MCF 10A (cell line): ENCODE measurements around the gene HCN4. TPM values are rescaled to one million over a fixed set of nuclear protein-coding genes. Genes with fewer than 3 reads are reported as not detected.

Source experiments
- BruUV-seq: library from RNA; stranded (reverse); fragments of 400-500 nt; replicated peaks from 2 replicates; lab custom pipeline; 2021; lab: Mats Ljungman, UMichigan
- CTCF ChIA-PET: fragments of 300-600 bp; sonication (Branson Sonifier 250); formaldehyde crosslinking; extraction: SDS; loops from one replicate; lab custom pipeline; 2021; ENCODE audit warnings: antibody characterized with exemption, inconsistent platforms; lab: Yijun Ruan, JAX
- POLR2A ChIA-PET: fragments of 300-600, 350-650 bp; sonication (Branson Sonifier 250); formaldehyde crosslinking; extraction: SDS; loops from one replicate; lab custom pipeline; 2020; ENCODE audit warnings: antibody characterized with exemption, inconsistent platforms; lab: Yijun Ruan, JAX
- DNase-seq: peaks from one replicate; pipeline ENCODE4 v3.0.0-alpha.2; 2018; ENCODE audit not compliant: unreplicated experiment
- H3K27ac Mint-ChIP-seq: one replicate; pipeline ENCODE4 v1.8.0; 2022; ENCODE audit warnings: mild to moderate bottlenecking, low read depth, mixed read lengths; ENCODE audit not compliant: unreplicated experiment
- H3K27me3 Mint-ChIP-seq: one replicate; pipeline ENCODE4 v1.8.0; 2022; ENCODE audit warnings: mixed read lengths; ENCODE audit not compliant: insufficient read depth, unreplicated experiment
- H3K36me3 Mint-ChIP-seq: one replicate; pipeline ENCODE4 v1.8.0; 2022; ENCODE audit warnings: mild to moderate bottlenecking, moderate library complexity, mixed read lengths; ENCODE audit not compliant: insufficient read depth, unreplicated experiment
- H3K4me1 Mint-ChIP-seq: one replicate; pipeline ENCODE4 v1.8.0; 2022; ENCODE audit warnings: mixed read lengths; ENCODE audit not compliant: insufficient read depth, unreplicated experiment
- H3K4me3 Mint-ChIP-seq: one replicate; pipeline ENCODE4 v1.8.0; 2022; ENCODE audit warnings: mild to moderate bottlenecking, moderate library complexity, mixed read lengths; ENCODE audit not compliant: unreplicated experiment
- H3K9me3 Mint-ChIP-seq: one replicate; pipeline ENCODE4 v1.8.0; 2022; ENCODE audit warnings: mixed read lengths; ENCODE audit not compliant: unreplicated experiment
- CTCF ChIP-seq: fragments of 200-600 bp; IDR thresholded peaks from one replicate; pipeline ENCODE4 v1.8.0; 2022; ENCODE audit warnings: antibody characterized with exemption, mild to moderate bottlenecking; ENCODE audit not compliant: unreplicated experiment
- intact Hi-C: fragments of 100-400 bp; cut with micrococcal nuclease; formaldehyde crosslinking; loops from 2 replicates; pipeline ENCODE4 v1.14.1; 2022
- total RNA-seq: library from RNA; stranded (reverse); gene quantifications from 2 replicates; pipeline ENCODE4 v1.2.3, GENCODE V29; 2022

Gene HCN4
- total RNA-seq, 1 experiment from 2014 or later = not detected

- no TSS peak for BruUV-seq
- Mint-ChIP-seq H3K9me3 (no peaks in the 10 kb centered on the region), H3K36me3 (no peaks in the 10 kb centered on the region), H3K4me1 (no peaks in the 10 kb centered on the region), H3K27me3 (peaks cover 11% of the 10 kb centered on the region), H3K4me3 (no peak overlapping the region), H3K27ac (no peak overlapping the region)
- TF ChIP-seq CTCF = no peak
- POLR2A ChIA-PET = no interaction called here
- no peak for DNase-seq
- CTCF ChIA-PET = no interaction called here
- intact Hi-C loops = no loop called here
Observed at GRCh38 chr15:73318463-73319351, 50.1 kb downstream of the HCN4 start.

- DNase-seq = peak; percentile 35
- H3K4me3 Mint-ChIP-seq = no peak overlapping the region
- H3K4me1 Mint-ChIP-seq = no peaks in the 10 kb centered on the region
- no peaks in the 10 kb centered on the region for H3K9me3 Mint-ChIP-seq
- ChIA-PET POLR2A (no interaction called here), CTCF (interaction anchor here (0.6 to 1.5 kb wide), 3 partner anchors 45 to 383 kb away, joined by 3 to 5 read pairs (median 4); no protein-coding TSS in a partner anchor)
- no TSS peak for BruUV-seq
- intact Hi-C loops = no loop called here
- no peak for TF ChIP-seq CTCF
- H3K27ac Mint-ChIP-seq = no peak overlapping the region
- peaks cover 11% of the 10 kb centered on the region for H3K27me3 Mint-ChIP-seq
- no peaks in the 10 kb centered on the region for H3K36me3 Mint-ChIP-seq
Observed at GRCh38 chr15:73317651-73318462, 50.9 kb downstream of the HCN4 start.

GRCh38 chr15:73313861-73314260 lies 54.9 kb downstream of the HCN4 start:
- H3K4me1 Mint-ChIP-seq = no peaks in the 10 kb centered on the region
- no peaks in the 10 kb centered on the region for H3K9me3 Mint-ChIP-seq
- no peak for DNase-seq
- POLR2A ChIA-PET = interaction anchor here (0.7 kb wide), 2 partner anchors 238 to 1393 kb away, joined by 3 read pairs; no protein-coding TSS in a partner anchor
- no peak overlapping the region for H3K4me3 Mint-ChIP-seq
- CTCF ChIA-PET = interaction anchor here (0.5 kb wide), 1 partner anchor 39 kb away, joined by 3 read pairs; no protein-coding TSS in a partner anchor
- intact Hi-C loops = no loop called here
- H3K27me3 Mint-ChIP-seq = no peaks in the 10 kb centered on the region
- H3K27ac Mint-ChIP-seq = no peak overlapping the region
- no peaks in the 10 kb centered on the region for H3K36me3 Mint-ChIP-seq
- no peak for TF ChIP-seq CTCF
- BruUV-seq = no TSS peak
